ENCODE data around the gene THADA. TPM values are rescaled to one million over a fixed set of nuclear protein-coding genes. Genes with fewer than 3 reads are reported as not detected.
"Not testable (repeated sequence)": the region's sequence is repeated elsewhere in the genome, so short reads cannot be mapped to it uniquely, and the experiment has no call there.

THADA gene
- polyA plus RNA-seq, 3 donors from 2014 or later = 4.2 to 16.2 (median 8.9) TPM

- Mint-ChIP-seq H3K27ac (peak overlapping the region; percentile 51 to 86 (median 66)), H3K27me3 (ENCODE audit: low read depth in 3 of 3) (no peaks in the 10 kb centered on the region), H3K9me3 (no peaks in the 10 kb centered on the region), H3K36me3 (peaks cover 0 to 18% (median 17%) of the 10 kb centered on the region in 3 donors), H3K4me3 (peak overlapping the region; percentile 15 to 69 (median 57)), H3K4me1 (peaks cover 45 to 48% of the 10 kb centered on the region in 2 donors)
- DNase-seq = peak; percentile 4 to 16 (median 10)
Observed at GRCh38 chr2:43389581-43390466, 206.0 kb downstream of the THADA start.

- Mint-ChIP-seq H3K4me3 (peak overlapping the region; percentile 29 to 65 (median 43)), H3K36me3 (peaks cover 0 to 10% (median 5%) of the 10 kb centered on the region in 3 donors), H3K27me3 (ENCODE audit: low read depth in 3 of 3) (no peaks in the 10 kb centered on the region), H3K9me3 (no peaks in the 10 kb centered on the region), H3K4me1 (peaks cover 57 to 60% of the 10 kb centered on the region in 2 donors), H3K27ac (peak overlapping the region in 4 of 6 donors; percentile 43 to 66 (median 56))
- no peak for DNase-seq
Observed at GRCh38 chr2:43388371-43388770, 207.5 kb downstream of the THADA start.

GRCh38 chr2:43387092-43388062, 208.5 kb downstream of the THADA start:
- peaks cover 60 to 70% of the 10 kb centered on the region in 2 donors for H3K4me1 Mint-ChIP-seq
- H3K36me3 Mint-ChIP-seq = peaks cover 0 to 2% (median 0%) of the 10 kb centered on the region in 3 donors
- no peaks in the 10 kb centered on the region for H3K27me3 Mint-ChIP-seq (ENCODE audit: low read depth in 3 of 3)
- H3K27ac Mint-ChIP-seq = peak overlapping the region; percentile 57 to 86 (median 76)
- DNase-seq = peak in 2 of 3 donors; percentile 5 to 16
- peak overlapping the region; percentile 46 to 75 (median 71) for H3K4me3 Mint-ChIP-seq
- no peaks in the 10 kb centered on the region for H3K9me3 Mint-ChIP-seq

- H3K9me3 Mint-ChIP-seq; H3K36me3 Mint-ChIP-seq; H3K27me3 Mint-ChIP-seq (ENCODE audit: low read depth in 3 of 3): not testable (repeated sequence)
- DNase-seq = peak in 1 of 3 donors; percentile 12
- Mint-ChIP-seq H3K4me1 (peaks cover 60 to 74% of the 10 kb centered on the region in 2 donors), H3K27ac (peak overlapping the region; percentile 57 to 86 (median 76)), H3K4me3 (peak overlapping the region; percentile 46 to 75 (median 71))
Observed at GRCh38 chr2:43386679-43387078, 209.2 kb downstream of the THADA start.

- peaks cover 0 to 1% (median 0%) of the 10 kb centered on the region in 3 donors for H3K27me3 Mint-ChIP-seq (ENCODE audit: low read depth in 3 of 3)
- peaks cover 0 to 14% (median 9%) of the 10 kb centered on the region in 3 donors for H3K36me3 Mint-ChIP-seq
- peak overlapping the region in 2 of 5 donors; percentile 11 to 36 for H3K4me3 Mint-ChIP-seq
- DNase-seq = no peak
- peaks cover 44 to 52% of the 10 kb centered on the region in 2 donors for H3K4me1 Mint-ChIP-seq
- H3K27ac Mint-ChIP-seq = peak overlapping the region in 3 of 6 donors; percentile 22 to 63 (median 46)
- no peaks in the 10 kb centered on the region for H3K9me3 Mint-ChIP-seq
Observed at GRCh38 chr2:43384143-43384542, 211.7 kb downstream of the THADA start.

- DNase-seq = no peak
- Mint-ChIP-seq H3K4me1 (peaks cover 39 to 45% of the 10 kb centered on the region in 2 donors), H3K27me3 (ENCODE audit: low read depth in 3 of 3) (peaks cover 0 to 1% (median 0%) of the 10 kb centered on the region in 3 donors), H3K4me3 (peak overlapping the region in 1 of 5 donors; percentile 4), H3K36me3 (peaks cover 0 to 14% (median 13%) of the 10 kb centered on the region in 3 donors), H3K9me3 (no peaks in the 10 kb centered on the region), H3K27ac (peak overlapping the region in 4 of 6 donors; percentile 22 to 63 (median 48))
Observed at GRCh38 chr2:43383533-43383932, 212.3 kb downstream of the THADA start.

- no peak overlapping the region for H3K4me3 Mint-ChIP-seq
- H3K27me3 Mint-ChIP-seq (ENCODE audit: low read depth in 3 of 3) = peaks cover 0 to 1% (median 0%) of the 10 kb centered on the region in 3 donors
- DNase-seq = no peak
- no peak overlapping the region for H3K27ac Mint-ChIP-seq
- H3K36me3 Mint-ChIP-seq = peaks cover 8 to 26% (median 21%) of the 10 kb centered on the region in 3 donors
- no peaks in the 10 kb centered on the region for H3K9me3 Mint-ChIP-seq
- peaks cover 14 to 25% of the 10 kb centered on the region in 2 donors for H3K4me1 Mint-ChIP-seq
Observed at GRCh38 chr2:43379494-43379893, 216.3 kb downstream of the THADA start.

GRCh38 chr2:43377327-43377726, 218.5 kb downstream of the THADA start:
- no peak for DNase-seq
- Mint-ChIP-seq H3K27me3 (ENCODE audit: low read depth in 3 of 3) (peaks cover 0 to 1% (median 0%) of the 10 kb centered on the region in 3 donors), H3K9me3 (no peaks in the 10 kb centered on the region), H3K4me1 (peaks cover 0 to 3% of the 10 kb centered on the region in 2 donors), H3K27ac (no peak overlapping the region), H3K4me3 (no peak overlapping the region), H3K36me3 (peaks cover 8 to 26% (median 21%) of the 10 kb centered on the region in 3 donors)

- no peak overlapping the region for H3K4me3 Mint-ChIP-seq
- H3K4me1 Mint-ChIP-seq = no peaks in the 10 kb centered on the region
- H3K36me3 Mint-ChIP-seq = peaks cover 8 to 31% (median 25%) of the 10 kb centered on the region in 3 donors
- no peaks in the 10 kb centered on the region for H3K9me3 Mint-ChIP-seq
- no peaks in the 10 kb centered on the region for H3K27me3 Mint-ChIP-seq (ENCODE audit: low read depth in 3 of 3)
- H3K27ac Mint-ChIP-seq = no peak overlapping the region
- no peak for DNase-seq
Observed at GRCh38 chr2:43376523-43377198, 219.2 kb downstream of the THADA start.

- DNase-seq = no peak
- peaks cover 8 to 27% (median 25%) of the 10 kb centered on the region in 3 donors for H3K36me3 Mint-ChIP-seq
- H3K27me3 Mint-ChIP-seq (ENCODE audit: low read depth in 3 of 3) = no peaks in the 10 kb centered on the region
- H3K4me1 Mint-ChIP-seq = no peaks in the 10 kb centered on the region
- no peak overlapping the region for H3K4me3 Mint-ChIP-seq
- no peaks in the 10 kb centered on the region for H3K9me3 Mint-ChIP-seq
- peak overlapping the region in 2 of 6 donors; percentile 35 to 50 for H3K27ac Mint-ChIP-seq
Observed at GRCh38 chr2:43375746-43376522, 219.9 kb downstream of the THADA start.

GRCh38 chr2:43372416-43373081, 223.3 kb downstream of the THADA start:
- peaks cover 4 to 16% (median 5%) of the 10 kb centered on the region in 3 donors for H3K36me3 Mint-ChIP-seq
- no peaks in the 10 kb centered on the region for H3K27me3 Mint-ChIP-seq (ENCODE audit: low read depth in 3 of 3)
- H3K4me1 Mint-ChIP-seq = peaks cover 5 to 9% of the 10 kb centered on the region in 2 donors
- no peak overlapping the region for H3K4me3 Mint-ChIP-seq
- no peaks in the 10 kb centered on the region for H3K9me3 Mint-ChIP-seq
- no peak for DNase-seq
- no peak overlapping the region for H3K27ac Mint-ChIP-seq

GRCh38 chr2:43370705-43371104, 225.1 kb downstream of the THADA start:
- H3K9me3 Mint-ChIP-seq = no peaks in the 10 kb centered on the region
- H3K27ac Mint-ChIP-seq = no peak overlapping the region
- no peak overlapping the region for H3K4me3 Mint-ChIP-seq
- no peak for DNase-seq
- H3K4me1 Mint-ChIP-seq = peaks cover 9 to 17% of the 10 kb centered on the region in 2 donors
- peaks cover 0 to 12% (median 4%) of the 10 kb centered on the region in 3 donors for H3K36me3 Mint-ChIP-seq
- H3K27me3 Mint-ChIP-seq (ENCODE audit: low read depth in 3 of 3) = no peaks in the 10 kb centered on the region

Measured in immature natural killer cell (primary cell).